ENCODE data around the gene NDUFC2.
"Not testable (repeated sequence)": the region's sequence is repeated elsewhere in the genome, so short reads cannot be mapped to it uniquely, and the experiment has no call there.

Gene NDUFC2

GRCh38 chr11:78041843-78042440 lies 37.7 kb downstream of the NDUFC2 start:
- H3K4me3 ChIP-seq (ENCODE audit: low read depth, low read length), result no peak overlapping the region
- no peak for TF ChIP-seq CTCF (IDR thresholded peaks at IDR 0.05; ENCODE audit: low read depth, low read length, missing control alignments)
- in situ Hi-C loops (cut with HindIII; ENCODE audit: low sequenced_read_pairs), result no loop called here
- no peak for DNase-seq (ENCODE audit: low read depth)

GRCh38 chr11:78041380-78041719 lies 38.3 kb downstream of the NDUFC2 start:
- in situ Hi-C loops (cut with HindIII; ENCODE audit: low sequenced_read_pairs); H3K4me3 ChIP-seq (ENCODE audit: low read depth, low read length); DNase-seq (ENCODE audit: low read depth): not testable (repeated sequence)

- DNase-seq (ENCODE audit: low read depth), result no peak
- H3K4me3 ChIP-seq (ENCODE audit: low read depth, low read length), result no peak overlapping the region
These were observed 38.8 kb downstream of the NDUFC2 start for GRCh38 chr11:78040691-78041379.

GRCh38 chr11:78039919-78040671 lies 39.6 kb downstream of the NDUFC2 start:
- TF ChIP-seq CTCF (IDR thresholded peaks at IDR 0.05; ENCODE audit: low read depth, low read length, missing control alignments), result no peak
- in situ Hi-C loops (cut with HindIII; ENCODE audit: low sequenced_read_pairs), result no loop called here
- H3K4me3 ChIP-seq (ENCODE audit: low read depth, low read length), result no peak overlapping the region
- DNase-seq (ENCODE audit: low read depth), result no peak

More at GRCh38 chr11:78040691-78041379, 38.8 kb downstream of the NDUFC2 start:
- in situ Hi-C loops (cut with HindIII; ENCODE audit: low sequenced_read_pairs), result no loop called here
- no peak for TF ChIP-seq CTCF (IDR thresholded peaks at IDR 0.05; ENCODE audit: low read depth, low read length, missing control alignments)

- no peak for DNase-seq (ENCODE audit: low read depth)
- in situ Hi-C loops (cut with HindIII; ENCODE audit: low sequenced_read_pairs), result no loop called here
- no peak for TF ChIP-seq CTCF (IDR thresholded peaks at IDR 0.05; ENCODE audit: low read depth, low read length, missing control alignments)
- H3K4me3 ChIP-seq (ENCODE audit: low read depth, low read length), result no peak overlapping the region
These were observed 40.2 kb downstream of the NDUFC2 start for GRCh38 chr11:78039391-78039918.

GRCh38 chr11:78038697-78039313 lies 40.9 kb downstream of the NDUFC2 start:
- TF ChIP-seq CTCF (IDR thresholded peaks at IDR 0.05; ENCODE audit: low read depth, low read length, missing control alignments), result no peak
- DNase-seq (ENCODE audit: low read depth), result no peak
- no peak overlapping the region for H3K4me3 ChIP-seq (ENCODE audit: low read depth, low read length)
- in situ Hi-C loops (cut with HindIII; ENCODE audit: low sequenced_read_pairs), result no loop called here

Measured in astrocyte of the cerebellum (primary cell).